B cell (primary cell): ENCODE results near the gene MRPS27. TPM values are rescaled to one million over a fixed set of nuclear protein-coding genes. Genes with fewer than 3 reads are reported as not detected.

ENCODE experiments used
- ATAC-seq: fragments of 200-7000 bp; cut with Tn5 transposase; one replicate; pipeline ENCODE4 v1.10.0; 2021; ENCODE audit warnings: low read depth, mild to moderate bottlenecking, moderate number of reproducible peaks, moderate library complexity
- CTCF ChIA-PET: fragments of 350-600 bp; sonication (Branson Sonifier 250); formaldehyde crosslinking; loops from one replicate; lab custom pipeline; 2021; ENCODE audit warnings: antibody characterized with exemption, inconsistent platforms; lab: Charles Lee
- POLR2A ChIA-PET: fragments of 350-600 bp; sonication (Branson Sonifier 250); formaldehyde crosslinking; loops from one replicate; lab custom pipeline; 2021; ENCODE audit warnings: antibody characterized with exemption; lab: Charles Lee
- DNase-seq: peaks from one replicate; pipeline ENCODE4 v3.0.0; 2013
- H2AFZ ChIP-seq: 2 replicates; pipeline ENCODE4 v1.6.1; 2012; ENCODE audit warnings: mild to moderate bottlenecking, low read depth, low read length; ENCODE audit not compliant: insufficient read depth, poor library complexity, severe bottlenecking
- H3K27ac ChIP-seq, 2 donors: 1 replicate in 1 of 2; 2 replicates in 1 of 2; pipeline ENCODE4 v1.5.1; 2012 to 2013; ENCODE audit warnings: low read length in 2 of 2, mild to moderate bottlenecking in 2 of 2, moderate library complexity in 1 of 2
- H3K27me3 ChIP-seq, 4 experiments: fragments of 200-600 bp in 1 of 4; sonication (generic) in 1 of 4; replicated peaks in 1 of 4; 1 replicate in 2 of 4; 2 replicates in 2 of 4; pipeline versions ENCODE4 v1.6.1 to v1.7.0; 2013 to 2016; ENCODE audit warnings: low read length in 3 of 4, mild to moderate bottlenecking in 2 of 4, mixed read lengths in 1 of 4, moderate library complexity in 1 of 4; ENCODE audit not compliant: insufficient read depth in 4 of 4, control insufficient read depth in 3 of 4; ENCODE audit errors: control extremely low read depth in 1 of 4
- H3K36me3 ChIP-seq, 2 experiments: replicated peaks in 1 of 2; 1 replicate in 1 of 2; 2 replicates in 1 of 2; pipeline versions ENCODE4 v1.6.1 to v1.7.1; 2013; ENCODE audit warnings: low read length in 1 of 2; ENCODE audit not compliant: insufficient read depth in 2 of 2, control insufficient read depth in 1 of 2; ENCODE audit errors: control extremely low read depth in 1 of 2, extremely low read depth in 1 of 2
- H3K4me1 ChIP-seq, 2 donors: fragments of 200-600 bp in 1 of 2; sonication (generic) in 1 of 2; 1 replicate in 1 of 2; 2 replicates in 1 of 2; pipeline versions ENCODE4 v1.5.1 to v1.6.1; 2013 to 2017; ENCODE audit warnings: low read length in 2 of 2; ENCODE audit not compliant: control insufficient read depth in 2 of 2, insufficient read depth in 2 of 2
- H3K4me2 ChIP-seq: replicated peaks from 2 replicates; pipeline ENCODE3; 2012; ENCODE audit warnings: mild to moderate bottlenecking, low read depth, low read length; ENCODE audit not compliant: poor library complexity, severe bottlenecking
- H3K4me3 ChIP-seq, 5 experiments: fragments of 200-600 bp in 1 of 5; sonication (generic) in 1 of 5; 1 replicate in 3 of 5; 2 replicates in 2 of 5; pipeline versions ENCODE4 v1.5.1 to v1.7.0; 2011 to 2016; ENCODE audit warnings: low read length in 4 of 5, mild to moderate bottlenecking in 4 of 5, low read depth in 2 of 5, control low read depth in 1 of 5, moderate library complexity in 1 of 5; ENCODE audit not compliant: insufficient read depth in 1 of 5; ENCODE audit errors: control extremely low read depth in 1 of 5, extremely low read depth in 1 of 5
- H3K79me2 ChIP-seq: fragments of 200-600 bp; sonication (generic); one replicate; pipeline ENCODE4 v1.6.0; 2016; ENCODE audit warnings: low read length; ENCODE audit not compliant: control insufficient read depth, insufficient read depth
- H3K9ac ChIP-seq: fragments of 200-600 bp; sonication (generic); 2 replicates; pipeline ENCODE4 v1.6.1; 2017; ENCODE audit warnings: mild to moderate bottlenecking, low read length, moderate library complexity
- H3K9me3 ChIP-seq, 3 donors: one replicate each; pipeline versions ENCODE4 v1.6.1 to v1.7.1; 2013; ENCODE audit warnings: low read length in 2 of 3; ENCODE audit not compliant: control insufficient read depth in 2 of 3, insufficient read depth in 1 of 3; ENCODE audit errors: control extremely low read depth in 1 of 3
- H4K20me1 ChIP-seq: 2 replicates; pipeline ENCODE4 v1.6.0; 2012; ENCODE audit warnings: mild to moderate bottlenecking, low read length; ENCODE audit not compliant: insufficient read depth, control insufficient read depth, poor library complexity, severe bottlenecking
- H3K27ac Mint-ChIP-seq: one replicate; pipeline ENCODE4 v1.8.0; 2021; ENCODE audit warnings: mixed read lengths
- H3K27me3 Mint-ChIP-seq: one replicate; pipeline ENCODE4 v1.8.0; 2021; ENCODE audit warnings: mixed read lengths
- H3K4me1 Mint-ChIP-seq: one replicate; pipeline ENCODE4 v1.8.0; 2021; ENCODE audit warnings: mixed read lengths
- H3K4me3 Mint-ChIP-seq: one replicate; pipeline ENCODE4 v1.8.0; 2021; ENCODE audit warnings: mixed read lengths
- H3K9me3 Mint-ChIP-seq: one replicate; pipeline ENCODE4 v1.8.0; 2022; ENCODE audit warnings: mixed read lengths; ENCODE audit not compliant: insufficient read depth
- EZH2 ChIP-seq: IDR thresholded peaks from 2 replicates; pipeline ENCODE4 v1.6.1; 2012; ENCODE audit warnings: borderline replicate concordance, low read depth, mild to moderate bottlenecking, moderate library complexity, low read length; ENCODE audit not compliant: insufficient read depth, poor library complexity, severe bottlenecking
- WGBS: methylation state at CpG from one replicate; pipeline ENCODE4 v1.1.5; 2013; ENCODE audit warnings: missing lambda C conversion rate; ENCODE audit not compliant: insufficient coverage; 5-methylcytosine and 5-hydroxymethylcytosine counted together
- intact Hi-C: fragments of 100-400 bp; cut with micrococcal nuclease; formaldehyde crosslinking; loops from one replicate; pipeline ENCODE4 v1.10.0; 2022
- polyA plus RNA-seq: library from polyadenylated mRNA; depleted of rRNA; stranded (reverse); fragments of >200 nt; gene quantifications from 2 replicates; pipeline ENCODE4 v1.2.3, GENCODE V29; 2012
- total RNA-seq, 2 donors: library from RNA; stranded (reverse); fragments of 120-200 nt in 1 of 2; gene quantifications; 1 replicate in 1 of 2; 2 replicates in 1 of 2; pipeline versions ENCODE4 v1.2.3 to v1.2.4, GENCODE V29; 2013 to 2022
- TF ChIP-seq, protein P1 (sequence below): fragments of 200-600 bp; IDR thresholded peaks from one replicate; pipeline ENCODE4 v1.8.0; 2022; ENCODE audit warnings: antibody characterized with exemption, mild to moderate bottlenecking

The MRPS27 gene
- total and polyA plus RNA-seq, 2 donors (not counting 1 experiment from before 2014, with no cell fraction given), result 33.4 to 58.3 TPM

- no peak for ATAC-seq
Measured at GRCh38 chr5:72359886-72360285, 39.8 kb upstream of the MRPS27 start.

DNA sequence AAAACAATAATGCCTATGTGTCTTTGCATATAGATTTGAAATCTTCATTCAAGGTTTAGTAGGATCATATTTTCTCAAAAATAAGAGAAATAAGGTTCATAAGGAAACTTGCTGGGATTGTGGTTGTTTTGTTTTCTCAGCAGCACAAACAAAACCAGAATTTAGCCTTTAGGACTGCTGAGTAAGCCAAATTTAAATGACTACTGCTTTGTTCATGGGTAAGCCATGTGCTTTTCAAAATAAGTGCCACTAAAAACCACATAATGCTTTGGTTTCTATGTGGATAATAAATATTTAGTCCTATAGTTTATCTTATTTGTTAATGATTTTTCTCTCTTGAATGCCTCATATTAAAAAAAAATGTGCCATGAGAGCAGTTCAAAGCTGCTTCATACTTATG is 38.9 kb upstream of the MRPS27 start:
- CTCF ChIA-PET, result no interaction called here
- no peak overlapping the region for H3K27ac Mint-ChIP-seq
- no peak for DNase-seq
- H3K27ac ChIP-seq, result no peak overlapping the region
- no peak overlapping the region for H3K4me2 ChIP-seq
- no peak overlapping the region for H3K4me3 Mint-ChIP-seq
- H3K4me1 Mint-ChIP-seq, result no peaks in the 10 kb centered on the region
- no peak overlapping the region for H3K9ac ChIP-seq
- no peak for ATAC-seq
- H3K27me3 ChIP-seq, result no peaks in the 10 kb centered on the region
- intact Hi-C loops, result no loop called here
- H4K20me1 ChIP-seq, result no peaks in the 10 kb centered on the region
- POLR2A ChIA-PET, result no interaction called here
- H2AFZ ChIP-seq, result no peak overlapping the region
- H3K9me3 Mint-ChIP-seq, result no peaks in the 10 kb centered on the region
- peaks cover 0 to 20% of the 10 kb centered on the region in 2 experiments for H3K36me3 ChIP-seq
- no peaks in the 10 kb centered on the region for H3K9me3 ChIP-seq
- H3K4me1 ChIP-seq, result no peaks in the 10 kb centered on the region
- no peaks in the 10 kb centered on the region for H3K27me3 Mint-ChIP-seq
- no peaks in the 10 kb centered on the region for H3K79me2 ChIP-seq
- TF ChIP-seq EZH2, result no peak
- TF ChIP-seq, protein P1, sequence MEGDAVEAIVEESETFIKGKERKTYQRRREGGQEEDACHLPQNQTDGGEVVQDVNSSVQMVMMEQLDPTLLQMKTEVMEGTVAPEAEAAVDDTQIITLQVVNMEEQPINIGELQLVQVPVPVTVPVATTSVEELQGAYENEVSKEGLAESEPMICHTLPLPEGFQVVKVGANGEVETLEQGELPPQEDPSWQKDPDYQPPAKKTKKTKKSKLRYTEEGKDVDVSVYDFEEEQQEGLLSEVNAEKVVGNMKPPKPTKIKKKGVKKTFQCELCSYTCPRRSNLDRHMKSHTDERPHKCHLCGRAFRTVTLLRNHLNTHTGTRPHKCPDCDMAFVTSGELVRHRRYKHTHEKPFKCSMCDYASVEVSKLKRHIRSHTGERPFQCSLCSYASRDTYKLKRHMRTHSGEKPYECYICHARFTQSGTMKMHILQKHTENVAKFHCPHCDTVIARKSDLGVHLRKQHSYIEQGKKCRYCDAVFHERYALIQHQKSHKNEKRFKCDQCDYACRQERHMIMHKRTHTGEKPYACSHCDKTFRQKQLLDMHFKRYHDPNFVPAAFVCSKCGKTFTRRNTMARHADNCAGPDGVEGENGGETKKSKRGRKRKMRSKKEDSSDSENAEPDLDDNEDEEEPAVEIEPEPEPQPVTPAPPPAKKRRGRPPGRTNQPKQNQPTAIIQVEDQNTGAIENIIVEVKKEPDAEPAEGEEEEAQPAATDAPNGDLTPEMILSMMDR, result no peak
- no peak overlapping the region for H3K4me3 ChIP-seq

More at GRCh38 chr5:72359886-72360285, 39.8 kb upstream of the MRPS27 start:
- Histone ChIP-seq H3K4me1 (no peaks in the 10 kb centered on the region), H3K4me3 (no peak overlapping the region), H4K20me1 (no peaks in the 10 kb centered on the region), H3K27ac (no peak overlapping the region), H3K27me3 (no peaks in the 10 kb centered on the region), H3K4me2 (no peak overlapping the region), H2AFZ (no peak overlapping the region), H3K79me2 (no peaks in the 10 kb centered on the region), H3K36me3 (peaks cover 0 to 20% of the 10 kb centered on the region in 2 experiments), H3K9me3 (no peaks in the 10 kb centered on the region), H3K9ac (no peak overlapping the region)
- intact Hi-C loops, result no loop called here
- Mint-ChIP-seq H3K4me1 (no peaks in the 10 kb centered on the region), H3K4me3 (no peak overlapping the region), H3K27me3 (no peaks in the 10 kb centered on the region), H3K9me3 (no peaks in the 10 kb centered on the region), H3K27ac (no peak overlapping the region)
- CTCF ChIA-PET, result no interaction called here
- WGBS, result no CpG with 5 or more reads among the region's 1 CpG
- DNase-seq, result no peak
- POLR2A ChIA-PET, result no interaction called here
- no peak for TF ChIP-seq EZH2
- TF ChIP-seq, protein P1, result no peak
